Mucosa of descending colon (tissue), 3 donors: ENCODE data around the gene SH3GL3. TPM values are rescaled to one million over a fixed set of nuclear protein-coding genes. Genes with fewer than 3 reads are reported as not detected.

Experiments used
- ATAC-seq: fragments of 200-7000 bp; cut with Tn5 transposase; one replicate; pipeline ENCODE4 v1.9.1; 2020; ENCODE audit warnings: mild to moderate bottlenecking, moderate library complexity
- DNase-seq, 3 donors: peaks; one replicate each; pipeline ENCODE4 v3.0.0-alpha.2; 2020
- H3K36me3 ChIP-seq: fragments of 200-600 bp; one replicate; pipeline ENCODE4 v1.8.0; 2021; ENCODE audit warnings: low read depth, mild to moderate bottlenecking
- H3K4me1 ChIP-seq: fragments of 200-600 bp; one replicate; pipeline ENCODE4 v1.8.0; 2021; ENCODE audit warnings: low read depth, mild to moderate bottlenecking
- H3K4me3 ChIP-seq: fragments of 200-600 bp; one replicate; pipeline ENCODE4 v1.8.0; 2021; ENCODE audit warnings: mild to moderate bottlenecking
- H3K9me3 ChIP-seq: fragments of 200-600 bp; one replicate; pipeline ENCODE4 v1.8.0; 2021; ENCODE audit warnings: mild to moderate bottlenecking
- CTCF ChIP-seq: fragments of 200-600 bp; IDR thresholded peaks from one replicate; pipeline ENCODE4 v1.8.0; 2022; ENCODE audit warnings: antibody characterized with exemption, mild to moderate bottlenecking
- intact Hi-C, 2 donors: fragments of 100-400 bp; cut with DNase I in 1 of 2; cut with micrococcal nuclease in 1 of 2; formaldehyde crosslinking; loops; one replicate each; pipeline versions ENCODE4 v1.11.0 to v1.11.1; 2022; cut with DNase I, micrococcal nuclease
- total RNA-seq, 3 donors: library from RNA; stranded (reverse); fragmentation: NEBNext Ultra II Directional in 2 of 3; extraction: Animal tissue kit (Norgen Biotek cat#: 25700) in 2 of 3; gene quantifications; one replicate each; pipeline versions ENCODE4 v1.2.1 to v1.2.4, GENCODE V29; 2021 to 2023
- donor health status: DM: no; HTN: no; CAD: no; lungs with moderate emphysema.
- donor health status: DM: no; HTN: no; CAD: no.
- donor health status: DM: no; HTN: yes; CAD: no.

The SH3GL3 gene
- total RNA-seq, 3 donors from 2014 or later: 1.2 TPM; not detected in 2

DNA sequence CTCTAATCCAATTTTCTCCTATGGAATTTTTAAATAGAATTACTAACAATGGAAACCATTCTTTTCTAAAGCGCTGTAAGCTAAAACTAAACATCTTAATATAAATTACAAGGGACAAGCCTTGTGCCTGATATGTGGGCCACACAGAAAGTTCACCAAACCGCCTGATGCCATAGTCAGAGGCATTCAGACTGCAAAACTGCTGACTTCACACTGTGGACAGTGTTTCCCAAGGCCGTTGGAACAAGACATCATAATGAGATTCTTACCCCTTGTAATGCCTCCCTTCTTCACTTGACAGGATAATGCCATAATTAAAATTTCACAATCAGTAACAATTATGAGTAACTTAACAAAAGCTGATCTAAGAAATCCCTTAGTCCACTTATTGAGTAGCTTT, 14.9 kb downstream of the SH3GL3 start:
- H3K4me1 ChIP-seq: no peaks in the 10 kb centered on the region
- intact Hi-C loops: no loop called here
- no peak for DNase-seq
- H3K4me3 ChIP-seq: no peak overlapping the region
- no peak for ATAC-seq
- no peaks in the 10 kb centered on the region for H3K36me3 ChIP-seq
- no peaks in the 10 kb centered on the region for H3K9me3 ChIP-seq
- TF ChIP-seq CTCF: no peak

GRCh38 chr15:83462953-83463433, 15.9 kb downstream of the SH3GL3 start:
- H3K36me3 ChIP-seq: no peaks in the 10 kb centered on the region
- intact Hi-C loops: no loop called here
- TF ChIP-seq CTCF: no peak
- H3K4me1 ChIP-seq: no peaks in the 10 kb centered on the region
- H3K4me3 ChIP-seq: no peak overlapping the region
- ATAC-seq (no peak), DNase-seq (no peak)
- H3K9me3 ChIP-seq: no peaks in the 10 kb centered on the region

DNA sequence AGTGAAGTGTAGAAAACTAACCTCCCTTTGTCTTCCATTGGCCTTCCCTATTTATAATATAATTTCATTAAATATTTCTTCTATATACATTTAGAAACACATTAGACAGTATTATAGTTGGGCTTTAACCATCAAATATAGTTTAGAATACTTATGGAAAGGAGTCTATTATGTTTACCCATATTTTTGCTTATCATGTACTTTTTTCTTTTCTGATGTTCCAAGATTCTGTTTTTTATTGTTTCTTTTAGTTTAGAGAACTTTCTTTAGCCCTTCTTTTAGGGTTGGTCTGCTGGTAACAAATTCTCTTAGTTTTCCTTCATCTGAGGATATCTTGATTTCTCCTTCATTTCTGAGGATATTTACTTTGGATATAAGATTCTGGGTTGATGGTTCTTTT, 23.7 kb downstream of the SH3GL3 start:
- Histone ChIP-seq H3K36me3 (no peaks in the 10 kb centered on the region), H3K4me1 (no peaks in the 10 kb centered on the region), H3K9me3 (no peaks in the 10 kb centered on the region), H3K4me3 (no peak overlapping the region)
- DNase-seq (no peak), ATAC-seq (no peak)
- no peak for TF ChIP-seq CTCF
- intact Hi-C loops: no loop called here

- no peak for TF ChIP-seq CTCF
Observed at GRCh38 chr15:83471307-83471866, 24.2 kb downstream of the SH3GL3 start.

DNA sequence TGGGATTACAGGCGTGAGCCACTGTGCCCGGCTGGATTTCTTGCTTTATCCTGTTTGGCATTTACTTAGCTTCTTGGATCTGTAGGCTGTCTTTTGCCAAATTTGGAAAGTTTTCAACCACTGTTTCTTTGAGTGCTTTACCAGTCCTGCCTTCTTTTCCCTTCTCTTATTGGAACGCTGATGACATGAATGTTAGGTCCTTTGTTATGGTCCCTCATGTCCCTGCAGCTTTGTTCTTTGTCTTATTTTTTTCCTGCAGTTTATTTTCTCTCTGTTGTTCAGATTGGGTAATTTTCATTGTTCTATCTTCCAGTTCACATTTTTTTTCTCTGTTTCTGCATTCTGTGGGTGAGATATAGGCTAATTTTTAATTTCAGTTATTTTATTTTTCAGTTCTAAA, 25.0 kb downstream of the SH3GL3 start:
- intact Hi-C loops: no loop called here
- no peak for TF ChIP-seq CTCF
- Histone ChIP-seq H3K4me1 (no peaks in the 10 kb centered on the region), H3K36me3 (no peaks in the 10 kb centered on the region), H3K9me3 (no peaks in the 10 kb centered on the region), H3K4me3 (no peak overlapping the region)
- no peak for ATAC-seq
- DNase-seq: no peak

More at GRCh38 chr15:83471307-83471866, 24.2 kb downstream of the SH3GL3 start:
- Histone ChIP-seq H3K4me3 (no peak overlapping the region), H3K9me3 (no peaks in the 10 kb centered on the region), H3K4me1 (no peaks in the 10 kb centered on the region), H3K36me3 (no peaks in the 10 kb centered on the region)
- DNase-seq (no peak), ATAC-seq (no peak)
- intact Hi-C loops: no loop called here

DNA sequence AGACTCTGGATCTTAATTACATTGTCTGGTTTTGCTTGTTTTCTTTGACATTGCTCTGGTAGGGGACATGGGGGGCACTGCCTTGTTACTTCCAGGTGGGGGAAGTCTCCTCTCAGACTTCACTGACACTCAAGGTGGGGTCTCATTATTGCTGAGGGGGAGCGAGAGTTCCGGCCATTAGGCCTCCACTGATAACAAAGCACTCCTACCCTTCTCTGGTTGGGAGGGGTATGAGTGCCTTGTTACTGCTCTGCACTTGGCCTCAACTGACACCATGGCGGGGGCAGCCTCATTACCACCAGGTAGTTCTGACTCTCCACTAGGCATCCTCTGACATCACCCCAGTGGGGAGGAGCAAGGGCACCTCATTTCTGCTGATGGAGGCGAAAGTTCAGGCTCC, 25.7 kb downstream of the SH3GL3 start:
- Histone ChIP-seq H3K4me1 (no peaks in the 10 kb centered on the region), H3K36me3 (no peaks in the 10 kb centered on the region), H3K4me3 (no peak overlapping the region), H3K9me3 (no peaks in the 10 kb centered on the region)
- TF ChIP-seq CTCF: no peak
- DNase-seq: no peak
- intact Hi-C loops: no loop called here
- ATAC-seq: no peak
